Panc1 (cell line): Measurements from ENCODE around the gene RASSF9. TPM values are rescaled to one million over a fixed set of nuclear protein-coding genes. Genes with fewer than 3 reads are reported as not detected.

Experiments used
- ATAC-seq: fragments of 200-7000 bp; cut with Tn5 transposase; 2 replicates; pipeline ENCODE4 v1.9.1; 2020; ENCODE audit warnings: mild to moderate bottlenecking, moderate library complexity
- BruUV-seq: library from RNA; stranded (reverse); fragments of 400-500 nt; replicated peaks from 2 replicates; lab custom pipeline; 2021; lab: Mats Ljungman, UMichigan
- CTCF ChIA-PET: fragments of 300-600 bp; sonication (Branson Sonifier 250); formaldehyde crosslinking; loops from one replicate; lab custom pipeline; 2022; ENCODE audit warnings: antibody characterized with exemption; lab: Charles Lee
- POLR2A ChIA-PET: fragments of 300-600 bp; sonication (Branson Sonifier 250); formaldehyde crosslinking; loops from one replicate; lab custom pipeline; 2022; ENCODE audit warnings: antibody characterized with exemption; lab: Charles Lee
- DNase-seq: peaks from one replicate; pipeline ENCODE4 v3.0.0-alpha.2; 2010; ENCODE audit warnings: low read depth, low spot score
- H3K27ac ChIP-seq: 2 replicates; pipeline ENCODE4 v1.5.1; 2011; ENCODE audit warnings: mild to moderate bottlenecking, low read length, inconsistent platforms
- H3K27me3 ChIP-seq: fragments of 200-500 bp; sonication (Bioruptor generic); 2 replicates; pipeline ENCODE4 v1.6.0; 2014; ENCODE audit warnings: low read length, inconsistent platforms; ENCODE audit not compliant: control insufficient read depth, insufficient read depth
- H3K36me3 ChIP-seq: fragments of 200-500 bp; sonication (Bioruptor generic); 2 replicates; pipeline ENCODE4 v1.5.1; 2014; ENCODE audit warnings: inconsistent platforms, mild to moderate bottlenecking, low read length, moderate library complexity; ENCODE audit not compliant: control insufficient read depth, insufficient read depth
- H3K4me1 ChIP-seq: 2 replicates; pipeline ENCODE4 v1.5.1; 2011; ENCODE audit warnings: inconsistent platforms, mild to moderate bottlenecking, low read length, moderate library complexity; ENCODE audit not compliant: control insufficient read depth, insufficient read depth
- H3K4me3 ChIP-seq, 2 experiments: 2 replicates each; pipeline ENCODE4 v1.5.1; 2011 to 2012; ENCODE audit warnings: low read depth in 2 of 2, low read length in 2 of 2, mild to moderate bottlenecking in 2 of 2, inconsistent platforms in 1 of 2, moderate library complexity in 1 of 2
- H3K9me3 ChIP-seq: fragments of 200-500 bp; sonication (Bioruptor generic); 2 replicates; pipeline ENCODE4 v1.5.1; 2014; ENCODE audit warnings: low read depth, mild to moderate bottlenecking, inconsistent platforms, low read length, moderate library complexity; ENCODE audit not compliant: control insufficient read depth, insufficient read depth
- POLR2AphosphoS5 ChIP-seq: IDR thresholded peaks from 2 replicates; pipeline ENCODE4 v1.6.1; 2012; ENCODE audit warnings: mild to moderate bottlenecking, low read depth, low read length, moderate library complexity
- REST ChIP-seq, 2 experiments: IDR thresholded peaks; 2 replicates each; pipeline ENCODE4 v1.6.1; 2011 to 2012; ENCODE audit warnings: low read depth in 2 of 2, control low read depth in 1 of 2, low read length in 1 of 2, mild to moderate bottlenecking in 1 of 2, moderate library complexity in 1 of 2; ENCODE audit not compliant: insufficient read depth in 1 of 2
- SIN3A ChIP-seq: IDR thresholded peaks from 2 replicates; pipeline ENCODE4 v1.6.1; 2012; ENCODE audit warnings: low read depth, mild to moderate bottlenecking, low read length, moderate library complexity, borderline replicate concordance; ENCODE audit not compliant: insufficient read depth
- TCF7L2 ChIP-seq: IDR thresholded peaks from 2 replicates; pipeline ENCODE4 v1.6.1; 2011; ENCODE audit warnings: mild to moderate bottlenecking, low read depth, low read length, inconsistent platforms
- in situ Hi-C: cut with HindIII; loops from 2 replicates; pipeline ENCODE4 v1.10.0; 2016; ENCODE audit warnings: low sequenced_read_pairs, low pct_unique_long_range_greater_than_20kb
- intact Hi-C: fragments of 100-400 bp; cut with micrococcal nuclease; formaldehyde crosslinking; loops from one replicate; pipeline ENCODE4 v1.10.0; 2022; ENCODE audit not compliant: unreplicated experiment
- total RNA-seq: library from RNA; stranded (reverse); gene quantifications from one replicate; pipeline ENCODE4 v1.2.1, GENCODE V29; 2021; ENCODE audit not compliant: unreplicated experiment
- TF ChIP-seq, protein P1 (sequence below): fragments of 450-650 bp; IDR thresholded peaks from 2 replicates; pipeline ENCODE4 v1.5.1; 2017; ENCODE audit warnings: mild to moderate bottlenecking

RASSF9 gene
- total RNA-seq, 1 experiment from 2014 or later: 0.33 TPM

DNA sequence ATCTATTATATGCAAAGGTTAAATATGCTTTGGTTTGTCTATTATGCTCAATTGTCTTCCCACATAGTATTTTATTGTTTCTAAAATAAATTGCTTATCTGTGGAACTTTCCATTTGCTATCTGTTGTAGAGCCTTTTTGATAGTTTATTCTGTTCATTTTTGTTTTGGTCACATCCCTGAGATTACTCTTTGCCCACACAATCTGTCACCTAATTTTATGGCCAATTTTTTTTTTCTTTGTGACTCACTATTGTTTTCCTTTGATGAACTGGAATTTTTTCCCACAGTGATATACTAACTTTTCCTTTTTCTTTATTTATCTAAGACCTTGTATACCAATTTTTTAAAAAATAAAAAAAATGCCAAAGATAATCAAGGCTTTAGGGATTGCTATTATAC, 61.1 kb downstream of the RASSF9 start:
- Histone ChIP-seq H3K4me1 (no peaks in the 10 kb centered on the region), H3K4me3 (no peak overlapping the region), H3K27ac (no peak overlapping the region), H3K36me3 (no peaks in the 10 kb centered on the region), H3K9me3 (no peaks in the 10 kb centered on the region), H3K27me3 (no peaks in the 10 kb centered on the region)
- no peak for DNase-seq
- POLR2A ChIA-PET: no interaction called here
- in situ Hi-C loops: no loop called here
- BruUV-seq: no TSS peak
- intact Hi-C loops: no loop called here
- TF ChIP-seq REST (IDR thresholded peaks at IDR 0.05; ENCODE audit: insufficient read depth in 1 of 2, low read depth in 2 of 2, low read length in 1 of 2) (no peak), TCF7L2 (no peak), SIN3A (no peak), POLR2AphosphoS5 (no peak)
- TF ChIP-seq, protein P1, sequence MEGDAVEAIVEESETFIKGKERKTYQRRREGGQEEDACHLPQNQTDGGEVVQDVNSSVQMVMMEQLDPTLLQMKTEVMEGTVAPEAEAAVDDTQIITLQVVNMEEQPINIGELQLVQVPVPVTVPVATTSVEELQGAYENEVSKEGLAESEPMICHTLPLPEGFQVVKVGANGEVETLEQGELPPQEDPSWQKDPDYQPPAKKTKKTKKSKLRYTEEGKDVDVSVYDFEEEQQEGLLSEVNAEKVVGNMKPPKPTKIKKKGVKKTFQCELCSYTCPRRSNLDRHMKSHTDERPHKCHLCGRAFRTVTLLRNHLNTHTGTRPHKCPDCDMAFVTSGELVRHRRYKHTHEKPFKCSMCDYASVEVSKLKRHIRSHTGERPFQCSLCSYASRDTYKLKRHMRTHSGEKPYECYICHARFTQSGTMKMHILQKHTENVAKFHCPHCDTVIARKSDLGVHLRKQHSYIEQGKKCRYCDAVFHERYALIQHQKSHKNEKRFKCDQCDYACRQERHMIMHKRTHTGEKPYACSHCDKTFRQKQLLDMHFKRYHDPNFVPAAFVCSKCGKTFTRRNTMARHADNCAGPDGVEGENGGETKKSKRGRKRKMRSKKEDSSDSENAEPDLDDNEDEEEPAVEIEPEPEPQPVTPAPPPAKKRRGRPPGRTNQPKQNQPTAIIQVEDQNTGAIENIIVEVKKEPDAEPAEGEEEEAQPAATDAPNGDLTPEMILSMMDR: no peak
- CTCF ChIA-PET: no interaction called here
- ATAC-seq: no peak

- no peak overlapping the region for H3K4me3 ChIP-seq
- H3K4me1 ChIP-seq: no peaks in the 10 kb centered on the region
- no peaks in the 10 kb centered on the region for H3K36me3 ChIP-seq
- no peak overlapping the region for H3K27ac ChIP-seq
- no peak for TF ChIP-seq POLR2AphosphoS5
- TF ChIP-seq, protein P1: no peak
- TF ChIP-seq TCF7L2: no peak
- TF ChIP-seq SIN3A: no peak
- no peak for TF ChIP-seq REST (IDR thresholded peaks at IDR 0.05; ENCODE audit: insufficient read depth in 1 of 2, low read depth in 2 of 2, low read length in 1 of 2)
- CTCF ChIA-PET: no interaction called here
- no peak for DNase-seq
- no peaks in the 10 kb centered on the region for H3K27me3 ChIP-seq
- in situ Hi-C loops: no loop called here
- POLR2A ChIA-PET: no interaction called here
- intact Hi-C loops: no loop called here
- BruUV-seq: no TSS peak
- H3K9me3 ChIP-seq: no peaks in the 10 kb centered on the region
- no peak for ATAC-seq
Measured at GRCh38 chr12:85765453-85765869, 70.7 kb downstream of the RASSF9 start.
